Measurements from ENCODE around the gene ZNF525. TPM values are rescaled to one million over a fixed set of nuclear protein-coding genes. Genes with fewer than 3 reads are reported as not detected.
"Not testable (repeated sequence)": the region's sequence is repeated elsewhere in the genome, so short reads cannot be mapped to it uniquely, and the experiment has no call there.

The ZNF525 gene
- total and polyA plus RNA-seq, 9 donors, result 3.7 to 12.3 (median 4.9) TPM

- H3K4me3 ChIP-seq (ENCODE audit: low read length), result peak within 1 kb of the TSS; percentile 61
- no peaks in the 10 kb centered on the region for H3K27me3 ChIP-seq (ENCODE audit: control insufficient read depth, insufficient read depth, low read length)
- DNase-seq, result peak; percentile 96
- peaks cover 12% of the 10 kb centered on the region for H3K4me1 ChIP-seq (ENCODE audit: control insufficient read depth, insufficient read depth, low read length)
- no peaks in the 10 kb centered on the region for H3K9me3 ChIP-seq (replicated peaks; ENCODE audit: control insufficient read depth, low read depth, low read length)
- peak within 1 kb of the TSS; percentile 89 for H3K27ac ChIP-seq (ENCODE audit: low read length)
- under 1% methylated on average over 55 of the region's 58 CpGs for WGBS (ENCODE audit: insufficient coverage)
- H3K36me3 ChIP-seq (ENCODE audit: control insufficient read depth, insufficient read depth, low read length), result peaks cover 15% of the 10 kb centered on the region
Measured at GRCh38 chr19:53394974-53395839, 29.7 kb downstream of the ZNF525 start, which contains the start of gene ZNF765. Gene ZNF765, plus strand, starts transcription at chr19:53395149. Its CDS starts 2,867 bp downstream, at chr19:53398016.

GRCh38 chr19:53395840-53396524 is 30.5 kb downstream of the ZNF525 start:
- H3K27me3 ChIP-seq (ENCODE audit: control insufficient read depth, insufficient read depth, low read length); H3K9me3 ChIP-seq (replicated peaks; ENCODE audit: control insufficient read depth, low read depth, low read length); DNase-seq: not testable (repeated sequence)
- Histone ChIP-seq H3K36me3 (ENCODE audit: control insufficient read depth, insufficient read depth, low read length) (peaks cover 19% of the 10 kb centered on the region), H3K27ac (ENCODE audit: low read length) (peak overlapping the region; percentile 40), H3K4me1 (ENCODE audit: control insufficient read depth, insufficient read depth, low read length) (peaks cover 12% of the 10 kb centered on the region), H3K4me3 (ENCODE audit: low read length) (peak overlapping the region; percentile 61)
- WGBS (ENCODE audit: insufficient coverage), result 4% methylated on average over 7 of the region's 9 CpGs

- DNase-seq, result no peak
- H3K9me3 ChIP-seq (replicated peaks; ENCODE audit: control insufficient read depth, low read depth, low read length), result no peaks in the 10 kb centered on the region
- H3K27ac ChIP-seq (ENCODE audit: low read length), result no peak overlapping the region
- H3K4me3 ChIP-seq (ENCODE audit: low read length), result no peak overlapping the region
- peaks cover 12% of the 10 kb centered on the region for H3K4me1 ChIP-seq (ENCODE audit: control insufficient read depth, insufficient read depth, low read length)
- H3K27me3 ChIP-seq (ENCODE audit: control insufficient read depth, insufficient read depth, low read length), result no peaks in the 10 kb centered on the region
- H3K36me3 ChIP-seq (ENCODE audit: control insufficient read depth, insufficient read depth, low read length), result peaks cover 21% of the 10 kb centered on the region
- no CpG with 5 or more reads among the region's 1 CpG for WGBS (ENCODE audit: insufficient coverage)
Measured at GRCh38 chr19:53396525-53396868, 31.0 kb downstream of the ZNF525 start.

- no CpG with 5 or more reads among the region's 1 CpG for WGBS (ENCODE audit: insufficient coverage)
Measured at GRCh38 chr19:53397918-53398317, 32.4 kb downstream of the ZNF525 start.

GRCh38 chr19:53409505-53410204 is 44.1 kb downstream of the ZNF525 start:
- no peak overlapping the region for H3K4me3 ChIP-seq (ENCODE audit: low read length)
- no CpG with 5 or more reads among the region's 7 CpGs for WGBS (ENCODE audit: insufficient coverage)
- H3K4me1 ChIP-seq (ENCODE audit: control insufficient read depth, insufficient read depth, low read length), result no peaks in the 10 kb centered on the region
- H3K27ac ChIP-seq (ENCODE audit: low read length), result no peak overlapping the region
- H3K36me3 ChIP-seq (ENCODE audit: control insufficient read depth, insufficient read depth, low read length), result peaks cover 22% of the 10 kb centered on the region
- no peak for DNase-seq
- no peaks in the 10 kb centered on the region for H3K27me3 ChIP-seq (ENCODE audit: control insufficient read depth, insufficient read depth, low read length)
- H3K9me3 ChIP-seq (replicated peaks; ENCODE audit: control insufficient read depth, low read depth, low read length), result peaks cover 44% of the 10 kb centered on the region

More at GRCh38 chr19:53397918-53398317, 32.4 kb downstream of the ZNF525 start:
- Histone ChIP-seq H3K36me3 (ENCODE audit: control insufficient read depth, insufficient read depth, low read length) (peaks cover 30% of the 10 kb centered on the region), H3K4me1 (ENCODE audit: control insufficient read depth, insufficient read depth, low read length) (peaks cover 12% of the 10 kb centered on the region)
- H3K9me3 ChIP-seq (replicated peaks; ENCODE audit: control insufficient read depth, low read depth, low read length); H3K4me3 ChIP-seq (ENCODE audit: low read length); DNase-seq; H3K27me3 ChIP-seq (ENCODE audit: control insufficient read depth, insufficient read depth, low read length); H3K27ac ChIP-seq (ENCODE audit: low read length): not testable (repeated sequence)

GRCh38 chr19:53420520-53421315 is 55.2 kb downstream of the ZNF525 start:
- WGBS (ENCODE audit: insufficient coverage), result 50% methylated on average over 1 of the region's 11 CpGs
- H3K36me3 ChIP-seq (ENCODE audit: control insufficient read depth, insufficient read depth, low read length); H3K27ac ChIP-seq (ENCODE audit: low read length); H3K4me3 ChIP-seq (ENCODE audit: low read length); DNase-seq; H3K4me1 ChIP-seq (ENCODE audit: control insufficient read depth, insufficient read depth, low read length); H3K9me3 ChIP-seq (replicated peaks; ENCODE audit: control insufficient read depth, low read depth, low read length); H3K27me3 ChIP-seq (ENCODE audit: control insufficient read depth, insufficient read depth, low read length): not testable (repeated sequence)

GRCh38 chr19:53422551-53422950 is 57.0 kb downstream of the ZNF525 start:
- H3K4me3 ChIP-seq (ENCODE audit: low read length), result no peak overlapping the region
- no peak for DNase-seq
- no peaks in the 10 kb centered on the region for H3K36me3 ChIP-seq (ENCODE audit: control insufficient read depth, insufficient read depth, low read length)
- no peaks in the 10 kb centered on the region for H3K4me1 ChIP-seq (ENCODE audit: control insufficient read depth, insufficient read depth, low read length)
- 100% methylated on average over 1 of the region's 5 CpGs for WGBS (ENCODE audit: insufficient coverage)
- H3K27ac ChIP-seq (ENCODE audit: low read length), result no peak overlapping the region
- no peaks in the 10 kb centered on the region for H3K27me3 ChIP-seq (ENCODE audit: control insufficient read depth, insufficient read depth, low read length)
- H3K9me3 ChIP-seq (replicated peaks; ENCODE audit: control insufficient read depth, low read depth, low read length), result no peaks in the 10 kb centered on the region

GRCh38 chr19:53423074-53423473 is 57.6 kb downstream of the ZNF525 start:
- H3K9me3 ChIP-seq (replicated peaks; ENCODE audit: control insufficient read depth, low read depth, low read length); H3K27ac ChIP-seq (ENCODE audit: low read length); H3K4me3 ChIP-seq (ENCODE audit: low read length); DNase-seq; H3K27me3 ChIP-seq (ENCODE audit: control insufficient read depth, insufficient read depth, low read length); H3K36me3 ChIP-seq (ENCODE audit: control insufficient read depth, insufficient read depth, low read length); H3K4me1 ChIP-seq (ENCODE audit: control insufficient read depth, insufficient read depth, low read length): not testable (repeated sequence)
- WGBS (ENCODE audit: insufficient coverage), result no CpG with 5 or more reads among the region's 13 CpGs

- not testable (repeated sequence) for H3K36me3 ChIP-seq (ENCODE audit: control insufficient read depth, insufficient read depth, low read length); H3K27ac ChIP-seq (ENCODE audit: low read length); H3K4me3 ChIP-seq (ENCODE audit: low read length); H3K4me1 ChIP-seq (ENCODE audit: control insufficient read depth, insufficient read depth, low read length); H3K9me3 ChIP-seq (replicated peaks; ENCODE audit: control insufficient read depth, low read depth, low read length); H3K27me3 ChIP-seq (ENCODE audit: control insufficient read depth, insufficient read depth, low read length)
- no CpG with 5 or more reads among the region's 8 CpGs for WGBS (ENCODE audit: insufficient coverage)
- peak; percentile 51 for DNase-seq
Measured at GRCh38 chr19:53423680-53424079, 58.2 kb downstream of the ZNF525 start.

All from muscle of leg (tissue), 11 donors.